HL-60 (cell line): Measurements from ENCODE around the gene ATP8B3.

Experiments
- GABPA ChIP-seq: IDR thresholded peaks from 2 replicates; pipeline ENCODE4 v1.6.1; 2012; ENCODE audit warnings: low read depth
- POLR2AphosphoS5 ChIP-seq: IDR thresholded peaks from 2 replicates; pipeline ENCODE4 v1.6.1; 2012; ENCODE audit warnings: low read depth
- SPI1 ChIP-seq: IDR thresholded peaks from 2 replicates; pipeline ENCODE4 v1.6.1; 2012; ENCODE audit warnings: low read depth, mild to moderate bottlenecking, borderline replicate concordance
- TF ChIP-seq, protein P1 (sequence below): IDR thresholded peaks from one replicate; pipeline ENCODE4 v1.5.1; 2011; ENCODE audit warnings: low read length, control low read depth, inconsistent platforms; ENCODE audit not compliant: insufficient read depth
- TF ChIP-seq, protein P2 (sequence below): IDR thresholded peaks from 2 replicates; pipeline ENCODE4 v1.6.1; 2012; ENCODE audit warnings: low read depth; ENCODE audit not compliant: insufficient replicate concordance

DNA sequence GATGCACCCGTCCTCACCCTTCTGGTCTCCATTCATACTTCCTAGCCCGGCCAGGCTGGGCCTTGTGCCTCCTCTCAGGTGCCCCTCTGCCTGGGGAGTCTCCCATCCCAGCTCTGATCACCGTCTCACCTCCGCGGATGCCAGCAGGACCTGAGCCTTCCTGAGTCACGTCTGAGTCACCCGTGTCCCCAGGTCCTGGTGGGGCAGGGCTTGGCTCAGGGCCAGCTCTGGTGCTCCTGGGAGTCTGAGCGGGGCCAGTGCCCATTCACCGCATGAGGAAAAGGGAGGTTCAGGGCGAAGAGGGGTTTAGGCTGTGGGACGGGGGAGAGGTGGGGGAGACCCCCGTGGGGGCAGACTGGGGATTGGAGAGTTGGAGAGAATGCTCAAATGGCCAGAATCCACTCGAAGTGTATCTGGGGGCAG is 593 bp downstream of the ATP8B3 start:
- TF ChIP-seq SPI1 (no peak), POLR2AphosphoS5 (no peak), GABPA (no peak)
- TF ChIP-seq, protein P1, sequence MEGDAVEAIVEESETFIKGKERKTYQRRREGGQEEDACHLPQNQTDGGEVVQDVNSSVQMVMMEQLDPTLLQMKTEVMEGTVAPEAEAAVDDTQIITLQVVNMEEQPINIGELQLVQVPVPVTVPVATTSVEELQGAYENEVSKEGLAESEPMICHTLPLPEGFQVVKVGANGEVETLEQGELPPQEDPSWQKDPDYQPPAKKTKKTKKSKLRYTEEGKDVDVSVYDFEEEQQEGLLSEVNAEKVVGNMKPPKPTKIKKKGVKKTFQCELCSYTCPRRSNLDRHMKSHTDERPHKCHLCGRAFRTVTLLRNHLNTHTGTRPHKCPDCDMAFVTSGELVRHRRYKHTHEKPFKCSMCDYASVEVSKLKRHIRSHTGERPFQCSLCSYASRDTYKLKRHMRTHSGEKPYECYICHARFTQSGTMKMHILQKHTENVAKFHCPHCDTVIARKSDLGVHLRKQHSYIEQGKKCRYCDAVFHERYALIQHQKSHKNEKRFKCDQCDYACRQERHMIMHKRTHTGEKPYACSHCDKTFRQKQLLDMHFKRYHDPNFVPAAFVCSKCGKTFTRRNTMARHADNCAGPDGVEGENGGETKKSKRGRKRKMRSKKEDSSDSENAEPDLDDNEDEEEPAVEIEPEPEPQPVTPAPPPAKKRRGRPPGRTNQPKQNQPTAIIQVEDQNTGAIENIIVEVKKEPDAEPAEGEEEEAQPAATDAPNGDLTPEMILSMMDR: no peak
- TF ChIP-seq, protein P2, sequence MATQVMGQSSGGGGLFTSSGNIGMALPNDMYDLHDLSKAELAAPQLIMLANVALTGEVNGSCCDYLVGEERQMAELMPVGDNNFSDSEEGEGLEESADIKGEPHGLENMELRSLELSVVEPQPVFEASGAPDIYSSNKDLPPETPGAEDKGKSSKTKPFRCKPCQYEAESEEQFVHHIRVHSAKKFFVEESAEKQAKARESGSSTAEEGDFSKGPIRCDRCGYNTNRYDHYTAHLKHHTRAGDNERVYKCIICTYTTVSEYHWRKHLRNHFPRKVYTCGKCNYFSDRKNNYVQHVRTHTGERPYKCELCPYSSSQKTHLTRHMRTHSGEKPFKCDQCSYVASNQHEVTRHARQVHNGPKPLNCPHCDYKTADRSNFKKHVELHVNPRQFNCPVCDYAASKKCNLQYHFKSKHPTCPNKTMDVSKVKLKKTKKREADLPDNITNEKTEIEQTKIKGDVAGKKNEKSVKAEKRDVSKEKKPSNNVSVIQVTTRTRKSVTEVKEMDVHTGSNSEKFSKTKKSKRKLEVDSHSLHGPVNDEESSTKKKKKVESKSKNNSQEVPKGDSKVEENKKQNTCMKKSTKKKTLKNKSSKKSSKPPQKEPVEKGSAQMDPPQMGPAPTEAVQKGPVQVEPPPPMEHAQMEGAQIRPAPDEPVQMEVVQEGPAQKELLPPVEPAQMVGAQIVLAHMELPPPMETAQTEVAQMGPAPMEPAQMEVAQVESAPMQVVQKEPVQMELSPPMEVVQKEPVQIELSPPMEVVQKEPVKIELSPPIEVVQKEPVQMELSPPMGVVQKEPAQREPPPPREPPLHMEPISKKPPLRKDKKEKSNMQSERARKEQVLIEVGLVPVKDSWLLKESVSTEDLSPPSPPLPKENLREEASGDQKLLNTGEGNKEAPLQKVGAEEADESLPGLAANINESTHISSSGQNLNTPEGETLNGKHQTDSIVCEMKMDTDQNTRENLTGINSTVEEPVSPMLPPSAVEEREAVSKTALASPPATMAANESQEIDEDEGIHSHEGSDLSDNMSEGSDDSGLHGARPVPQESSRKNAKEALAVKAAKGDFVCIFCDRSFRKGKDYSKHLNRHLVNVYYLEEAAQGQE: no peak
